ENCODE measurements around the gene GPR17.

The GPR17 gene

GRCh38 chr2:127614731-127615130 is 31.2 kb upstream of the GPR17 start:
- FAIRE-seq = no peak

GRCh38 chr2:127615511-127616166 is 30.3 kb upstream of the GPR17 start:
- no peak for FAIRE-seq

DNA sequence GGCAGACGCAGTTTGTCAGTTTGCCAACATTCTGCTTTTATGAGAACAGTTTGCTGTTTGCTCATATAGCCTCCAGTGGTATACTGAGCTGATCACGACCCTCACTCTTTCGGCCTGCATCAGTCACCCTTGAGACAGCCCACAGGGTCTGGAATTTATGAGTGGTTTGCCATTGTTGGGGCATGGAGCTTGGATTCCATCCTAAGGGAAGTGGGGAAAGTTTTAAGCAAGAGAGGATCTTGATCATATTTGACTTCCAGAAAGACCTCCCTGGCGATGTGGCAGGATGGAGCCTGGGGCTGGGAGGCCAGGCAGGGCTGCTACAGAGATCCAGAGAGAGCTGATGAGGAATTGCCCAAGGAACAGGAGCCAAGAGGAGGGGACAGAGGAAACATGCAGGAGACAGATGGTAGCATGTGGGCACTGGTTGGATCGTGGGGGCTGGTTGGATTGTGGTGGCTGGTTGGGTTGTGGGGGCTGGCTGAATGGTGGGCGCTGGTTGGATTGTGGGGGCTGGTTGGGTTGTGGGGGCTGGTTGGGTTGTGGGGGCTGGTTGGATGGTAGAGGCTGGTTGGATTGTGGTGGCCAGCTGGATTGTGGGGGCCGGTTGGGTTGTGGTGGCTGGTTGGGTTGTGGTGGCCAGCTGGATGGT is 27.3 kb upstream of the GPR17 start:
- FAIRE-seq = no peak

DNA sequence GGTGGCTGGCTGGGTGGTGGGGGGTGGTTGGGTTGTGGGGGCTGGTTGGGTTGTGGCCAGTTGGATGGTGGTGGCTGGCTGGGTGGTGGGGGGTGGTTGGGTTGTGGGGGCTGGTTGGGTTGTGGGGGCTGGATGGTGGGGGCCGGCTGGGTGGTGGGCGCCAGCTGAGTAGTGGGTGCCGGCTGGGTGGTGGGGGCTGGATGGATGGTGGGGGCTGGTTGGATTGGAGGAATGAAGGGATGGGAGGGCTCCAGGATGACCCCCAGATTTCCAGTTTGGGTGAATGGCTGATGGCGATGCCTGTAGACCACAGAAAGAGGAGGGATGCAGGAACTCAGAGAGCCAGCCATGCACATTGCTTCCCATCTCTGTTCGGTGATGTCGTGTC is 26.8 kb upstream of the GPR17 start:
- no peak for FAIRE-seq

DNA sequence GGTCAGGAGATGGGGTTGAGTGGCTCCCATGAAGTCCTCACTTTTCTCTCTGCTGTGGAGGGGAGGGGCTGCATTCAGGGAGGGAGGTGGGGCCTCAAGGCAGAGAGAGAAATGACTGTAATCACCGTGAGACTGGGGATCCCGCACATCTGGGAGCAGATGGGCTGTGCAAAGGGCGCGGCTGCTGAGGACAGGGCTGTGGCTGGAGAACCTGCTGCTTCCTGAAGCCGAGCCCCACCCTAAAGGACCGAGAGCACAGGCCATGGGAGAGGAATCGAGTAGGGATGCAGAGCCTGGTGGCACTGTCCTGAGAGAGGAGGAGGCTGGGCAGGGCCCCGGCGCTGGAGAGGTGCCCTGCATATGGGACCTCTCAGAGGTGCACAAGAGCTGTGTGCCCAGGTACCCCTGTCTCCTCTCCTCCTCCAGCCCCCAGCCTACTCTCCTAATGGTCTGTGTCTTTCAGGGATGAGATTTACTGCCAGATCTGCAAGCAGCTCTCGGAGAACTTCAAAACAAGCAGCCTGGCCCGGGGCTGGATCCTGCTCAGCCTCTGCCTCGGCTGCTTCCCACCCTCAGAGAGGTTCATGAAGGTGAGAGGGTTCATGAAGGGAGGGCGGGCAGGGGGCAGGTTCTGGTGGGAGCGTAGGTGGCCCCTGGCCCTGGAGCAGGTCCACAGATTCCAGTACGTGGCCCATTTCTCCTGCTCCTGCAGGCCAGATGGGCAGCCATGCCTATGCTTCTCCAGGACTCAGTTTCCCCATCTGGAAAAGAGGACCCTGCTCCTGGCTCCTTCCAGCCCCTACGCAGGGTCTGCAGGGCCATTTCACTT is 25.9 kb upstream of the GPR17 start:
- FAIRE-seq = no peak

- FAIRE-seq = no peak
Observed at GRCh38 chr2:127620866-127621265, 25.1 kb upstream of the GPR17 start.

- FAIRE-seq = no peak
Observed at GRCh38 chr2:127621981-127622431, 23.9 kb upstream of the GPR17 start.

DNA sequence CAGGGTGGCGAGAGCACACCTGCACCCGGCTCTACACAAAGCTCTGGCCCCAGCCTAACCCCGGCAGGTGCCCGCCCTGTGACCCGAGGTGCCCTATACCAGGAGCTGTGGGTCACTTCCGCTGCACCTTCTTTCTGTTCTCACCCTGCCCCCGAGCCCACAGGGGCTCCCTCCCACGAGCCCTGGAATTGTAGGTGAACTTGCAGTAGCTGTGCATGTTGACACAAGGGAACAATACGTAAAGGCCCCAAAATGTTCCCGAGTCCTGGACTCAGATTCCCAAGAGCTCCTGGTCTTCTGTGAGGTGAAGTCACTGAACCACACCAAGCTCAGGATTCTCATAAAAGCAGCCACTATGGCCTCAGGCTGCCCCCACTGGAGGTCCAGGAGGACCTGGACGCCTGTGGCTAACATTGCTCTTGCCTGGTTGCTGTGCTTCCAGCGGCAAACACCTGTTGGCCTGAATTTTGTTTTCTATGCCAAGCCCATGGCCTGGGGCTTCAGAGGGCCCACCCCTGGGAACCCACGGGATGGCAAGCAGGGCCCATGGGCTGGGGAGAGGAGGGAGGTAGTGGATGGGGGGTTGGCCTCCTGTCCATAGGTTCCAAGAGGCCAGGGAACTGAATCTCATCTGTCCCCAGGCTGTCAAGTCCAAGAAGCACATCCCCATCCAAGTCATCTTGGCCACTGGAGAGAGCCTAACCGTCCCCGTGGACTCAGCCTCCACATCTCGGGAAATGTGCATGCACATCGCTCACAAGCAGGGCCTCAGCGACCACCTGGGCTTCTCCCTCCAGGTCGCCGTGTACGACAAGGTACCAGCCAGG is 23.2 kb upstream of the GPR17 start:
- no peak for FAIRE-seq

- no peak for FAIRE-seq
Observed at GRCh38 chr2:127623388-127624319, 22.3 kb upstream of the GPR17 start.

- FAIRE-seq = no peak
Observed at GRCh38 chr2:127624320-127624755, 21.6 kb upstream of the GPR17 start.

GRCh38 chr2:127624756-127625571 is 21.0 kb upstream of the GPR17 start:
- FAIRE-seq = no peak

GRCh38 chr2:127625572-127625951 is 20.4 kb upstream of the GPR17 start:
- no peak for FAIRE-seq

- FAIRE-seq = no peak
Observed at GRCh38 chr2:127626175-127626574, 19.8 kb upstream of the GPR17 start.

DNA sequence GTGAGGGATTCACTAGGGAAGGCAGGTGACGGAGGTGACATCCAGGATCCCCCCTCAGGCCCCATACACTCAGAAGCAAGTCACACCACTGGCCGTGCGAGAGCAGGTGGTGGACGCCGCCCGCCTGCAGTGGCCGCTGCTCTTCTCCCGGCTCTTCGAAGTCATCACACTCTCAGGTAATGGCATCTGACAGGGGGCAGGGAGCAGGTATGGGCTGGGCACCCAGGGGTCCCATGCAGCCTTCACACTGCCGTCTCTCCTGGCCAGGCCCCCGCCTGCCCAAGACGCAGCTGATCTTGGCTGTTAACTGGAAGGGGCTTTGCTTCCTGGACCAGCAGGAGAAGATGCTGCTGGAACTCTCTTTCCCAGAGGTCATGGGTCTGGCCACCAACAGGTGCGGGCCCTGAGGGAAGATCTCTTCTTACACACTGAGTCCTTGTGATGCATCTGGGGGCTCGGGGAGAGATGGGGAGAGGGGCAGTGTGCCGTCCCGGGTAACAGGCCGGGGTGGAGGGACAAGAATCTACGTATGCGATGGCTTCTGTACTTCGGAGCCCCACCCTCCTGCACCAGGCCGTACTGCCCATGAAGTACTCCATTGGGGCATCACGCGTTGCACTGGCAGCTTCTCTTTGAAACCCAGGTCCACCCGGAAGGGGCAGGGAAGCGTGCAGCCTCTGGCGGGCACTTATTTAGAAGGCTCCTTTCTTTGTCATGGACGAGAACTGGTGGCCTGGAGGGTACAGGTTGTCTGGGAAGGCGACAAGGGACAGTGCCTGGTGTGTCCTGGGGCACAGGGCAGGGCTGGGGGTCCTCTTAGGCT is 18.8 kb upstream of the GPR17 start:
- no peak for FAIRE-seq

- no peak for FAIRE-seq
Observed at GRCh38 chr2:127627740-127628571, 18.0 kb upstream of the GPR17 start.

- no peak for FAIRE-seq
Observed at GRCh38 chr2:127628767-127629614, 17.0 kb upstream of the GPR17 start.

- FAIRE-seq = no peak
Observed at GRCh38 chr2:127629637-127630036, 16.3 kb upstream of the GPR17 start.
